ENCODE data around the gene FPR3. TPM values are rescaled to one million over a fixed set of nuclear protein-coding genes. Genes with fewer than 3 reads are reported as not detected.
A peak's percentile ranks its signal among the peaks of the same experiment; 100 is the strongest.

Gene FPR3
- total RNA-seq, 2 donors from 2014 or later: 1.6 to 4.9 TPM

DNA sequence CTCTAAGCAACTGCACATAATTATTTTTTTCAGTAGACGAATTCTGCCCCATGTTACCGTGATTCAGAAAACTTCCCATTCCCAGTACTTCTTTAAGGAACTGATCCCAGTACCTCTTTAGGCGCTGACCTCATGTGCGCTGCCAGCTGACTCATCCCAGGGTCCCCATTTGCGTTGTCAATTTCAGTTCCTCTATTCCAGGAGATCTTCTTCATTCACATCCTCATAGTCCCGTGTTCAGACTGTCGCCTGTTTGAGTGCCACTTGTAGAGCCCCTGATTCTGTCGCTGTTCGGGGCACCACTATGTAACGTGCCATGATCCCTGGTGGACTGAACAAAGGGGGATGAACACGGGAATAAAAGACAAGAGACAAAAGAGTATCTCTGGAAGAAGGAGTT, 16.4 kb downstream of the FPR3 start:
- H3K36me3 ChIP-seq (replicated peaks in 1 of 2; ENCODE audit: insufficient read depth in 1 of 2, low read depth in 2 of 2): no peaks in the 10 kb centered on the region
- no peaks in the 10 kb centered on the region for H3K27me3 ChIP-seq
- peak in 1 of 3 donors; percentile 16 for TF ChIP-seq POLR2A (IDR thresholded peaks at IDR 0.05)
- TF ChIP-seq, protein P1, sequence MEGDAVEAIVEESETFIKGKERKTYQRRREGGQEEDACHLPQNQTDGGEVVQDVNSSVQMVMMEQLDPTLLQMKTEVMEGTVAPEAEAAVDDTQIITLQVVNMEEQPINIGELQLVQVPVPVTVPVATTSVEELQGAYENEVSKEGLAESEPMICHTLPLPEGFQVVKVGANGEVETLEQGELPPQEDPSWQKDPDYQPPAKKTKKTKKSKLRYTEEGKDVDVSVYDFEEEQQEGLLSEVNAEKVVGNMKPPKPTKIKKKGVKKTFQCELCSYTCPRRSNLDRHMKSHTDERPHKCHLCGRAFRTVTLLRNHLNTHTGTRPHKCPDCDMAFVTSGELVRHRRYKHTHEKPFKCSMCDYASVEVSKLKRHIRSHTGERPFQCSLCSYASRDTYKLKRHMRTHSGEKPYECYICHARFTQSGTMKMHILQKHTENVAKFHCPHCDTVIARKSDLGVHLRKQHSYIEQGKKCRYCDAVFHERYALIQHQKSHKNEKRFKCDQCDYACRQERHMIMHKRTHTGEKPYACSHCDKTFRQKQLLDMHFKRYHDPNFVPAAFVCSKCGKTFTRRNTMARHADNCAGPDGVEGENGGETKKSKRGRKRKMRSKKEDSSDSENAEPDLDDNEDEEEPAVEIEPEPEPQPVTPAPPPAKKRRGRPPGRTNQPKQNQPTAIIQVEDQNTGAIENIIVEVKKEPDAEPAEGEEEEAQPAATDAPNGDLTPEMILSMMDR (IDR thresholded peaks at IDR 0.05): no peak
- H3K4me1 ChIP-seq: no peaks in the 10 kb centered on the region
- ATAC-seq (no peak), DNase-seq (peak in 1 of 4 donors; percentile 65)
- peak overlapping the region in 1 of 4 donors; percentile 46 for H3K27ac ChIP-seq
- H3K9me3 ChIP-seq: peaks cover 0 to under 1% (median 0%) of the 10 kb centered on the region in 3 donors
- WGBS, 2 donors: 54 to 77% methylated on average over 11 of the region's 11 CpGs
- intact Hi-C loops (cut with DNase I): no loop called here
- no peak overlapping the region for H3K4me3 ChIP-seq

DNA sequence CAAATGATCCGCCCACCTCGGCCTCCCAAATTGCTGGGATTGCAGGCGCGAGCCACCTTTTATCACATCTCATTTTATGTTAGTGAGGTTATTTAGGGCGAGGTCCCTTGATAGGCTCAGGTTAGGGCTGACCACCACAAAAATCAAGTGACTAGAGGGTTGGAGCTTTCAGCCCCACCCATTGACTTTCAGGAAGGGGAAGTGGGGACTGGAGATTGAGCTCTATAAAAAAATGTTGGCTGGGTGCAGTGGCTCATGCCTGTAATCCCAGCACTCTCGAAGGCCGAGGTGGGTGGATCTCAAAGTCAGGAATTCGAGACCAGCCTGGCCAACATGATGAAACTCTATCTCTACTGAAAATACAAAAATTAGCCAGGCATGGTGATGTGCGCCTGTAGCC, 20.1 kb downstream of the FPR3 start:
- Histone ChIP-seq H3K4me3 (no peak overlapping the region), H3K27ac (no peak overlapping the region), H3K4me1 (no peaks in the 10 kb centered on the region), H3K36me3 (replicated peaks in 1 of 2; ENCODE audit: insufficient read depth in 1 of 2, low read depth in 2 of 2) (no peaks in the 10 kb centered on the region), H3K27me3 (no peaks in the 10 kb centered on the region), H3K9me3 (peaks cover 0 to 3% (median 0%) of the 10 kb centered on the region in 3 donors)
- DNase-seq (no peak), ATAC-seq (no peak)
- intact Hi-C loops (cut with DNase I): no loop called here
- 71 to 77% methylated on average over 9 of the region's 9 CpGs for WGBS, 2 donors
- TF ChIP-seq, protein P1 (IDR thresholded peaks at IDR 0.05): no peak
- TF ChIP-seq POLR2A (IDR thresholded peaks at IDR 0.05): no peak

DNA sequence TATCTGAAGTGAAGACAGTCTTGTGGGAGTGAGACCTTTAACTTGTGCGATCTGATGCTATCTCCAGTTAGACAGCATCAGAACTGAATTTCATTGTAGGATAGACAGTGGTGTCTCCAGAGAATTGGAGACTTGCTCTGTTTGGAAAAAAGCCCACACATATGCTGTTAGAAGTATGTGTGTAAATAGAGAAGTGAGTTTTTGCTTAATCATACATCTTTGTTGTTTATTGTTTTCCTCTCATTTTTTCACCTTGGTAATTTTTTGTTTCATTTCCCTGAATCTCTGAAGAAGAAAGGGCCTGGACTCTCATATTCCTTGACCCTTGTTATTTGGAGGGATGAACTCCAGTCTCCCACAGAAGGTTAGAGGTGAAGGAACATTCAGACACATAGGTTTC, 21.8 kb downstream of the FPR3 start:
- H3K4me3 ChIP-seq: no peak overlapping the region
- peaks cover 0 to 3% (median 0%) of the 10 kb centered on the region in 3 donors for H3K9me3 ChIP-seq
- 76 to 86% methylated on average over 1 of the region's 1 CpG for WGBS, 2 donors
- ATAC-seq (no peak), DNase-seq (no peak)
- H3K27ac ChIP-seq: no peak overlapping the region
- no peaks in the 10 kb centered on the region for H3K36me3 ChIP-seq (replicated peaks in 1 of 2; ENCODE audit: insufficient read depth in 1 of 2, low read depth in 2 of 2)
- intact Hi-C loops (cut with DNase I): no loop called here
- TF ChIP-seq POLR2A (IDR thresholded peaks at IDR 0.05): no peak
- TF ChIP-seq, protein P1 (IDR thresholded peaks at IDR 0.05): no peak
- H3K4me1 ChIP-seq: no peaks in the 10 kb centered on the region
- H3K27me3 ChIP-seq: no peaks in the 10 kb centered on the region

DNA sequence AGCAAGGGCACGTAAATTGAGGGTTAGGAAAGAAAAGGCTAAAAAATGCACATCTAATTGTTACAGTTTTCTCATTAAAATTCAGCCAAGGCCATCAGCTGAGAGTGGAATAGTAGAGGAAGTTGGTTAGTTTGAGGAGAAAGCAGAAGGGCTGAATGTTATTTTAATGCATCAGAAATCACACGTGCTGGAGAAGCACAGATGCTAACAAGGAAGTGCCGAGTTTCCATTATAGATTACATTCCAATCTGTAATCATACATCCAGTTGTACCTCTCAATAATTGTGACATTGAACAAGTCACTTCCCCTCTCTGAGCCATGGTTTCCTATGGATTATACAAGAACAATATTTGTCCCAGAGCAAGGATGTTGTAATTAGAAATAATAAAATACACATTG, 25.1 kb downstream of the FPR3 start:
- Histone ChIP-seq H3K4me1 (no peaks in the 10 kb centered on the region), H3K9me3 (peaks cover 0 to 3% (median 0%) of the 10 kb centered on the region in 3 donors), H3K27ac (no peak overlapping the region), H3K4me3 (no peak overlapping the region), H3K36me3 (replicated peaks in 1 of 2; ENCODE audit: insufficient read depth in 1 of 2, low read depth in 2 of 2) (no peaks in the 10 kb centered on the region), H3K27me3 (no peaks in the 10 kb centered on the region)
- 27 to 50% methylated on average over 3 of the region's 3 CpGs for WGBS, 2 donors
- intact Hi-C loops (cut with DNase I): no loop called here
- TF ChIP-seq, protein P1 (IDR thresholded peaks at IDR 0.05): no peak
- TF ChIP-seq POLR2A (IDR thresholded peaks at IDR 0.05): no peak
- ATAC-seq (no peak), DNase-seq (no peak)

DNA sequence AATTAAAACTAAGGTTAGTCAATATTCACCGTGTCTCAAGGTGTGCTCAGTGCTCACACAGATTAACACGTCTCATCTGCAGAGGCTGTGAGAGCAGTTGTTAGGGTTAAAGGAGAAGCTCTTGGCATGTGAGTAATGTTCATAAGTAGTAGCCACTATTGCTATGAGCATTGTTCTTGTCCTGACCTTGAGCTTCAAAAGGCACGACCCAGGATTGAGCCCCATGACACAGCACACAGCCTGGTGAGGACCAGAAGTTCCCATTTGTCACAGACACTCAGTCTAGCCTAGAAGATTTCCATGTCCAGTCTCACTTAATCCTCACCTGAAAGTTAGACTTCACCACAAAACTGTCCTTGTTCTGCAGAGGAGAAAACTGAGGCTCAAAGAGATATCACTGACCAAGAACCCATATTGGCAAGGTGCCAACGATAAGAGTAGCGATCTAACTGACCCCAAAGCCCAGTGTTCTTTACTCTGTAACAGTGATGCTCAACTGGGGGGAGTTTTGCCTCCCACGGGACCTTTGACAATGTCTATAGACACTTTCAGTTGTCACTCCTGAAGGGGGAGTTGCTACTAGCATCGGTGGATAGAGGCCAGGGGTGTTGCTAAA, 26.0 kb downstream of the FPR3 start:
- Histone ChIP-seq H3K9me3 (peaks cover 0 to 9% (median 0%) of the 10 kb centered on the region in 3 donors), H3K27me3 (no peaks in the 10 kb centered on the region), H3K4me1 (no peaks in the 10 kb centered on the region), H3K4me3 (no peak overlapping the region), H3K36me3 (replicated peaks in 1 of 2; ENCODE audit: insufficient read depth in 1 of 2, low read depth in 2 of 2) (no peaks in the 10 kb centered on the region), H3K27ac (no peak overlapping the region)
- DNase-seq (no peak), ATAC-seq (no peak)
- TF ChIP-seq POLR2A (IDR thresholded peaks at IDR 0.05): no peak
- TF ChIP-seq, protein P1 (IDR thresholded peaks at IDR 0.05): no peak
- 39 to 49% methylated on average over 7 of the region's 7 CpGs for WGBS, 2 donors
- intact Hi-C loops (cut with DNase I): no loop called here

Data from body of pancreas (tissue), 4 donors.